HepG2 (cell line): ENCODE data around the gene ACSL3.

Experiments used
- GTF2F1 ChIP-seq: fragments of 150-350 bp; IDR thresholded peaks from 2 replicates; pipeline ENCODE4 v1.6.1; 2014; ENCODE audit warnings: low read length
- SP5 ChIP-seq: IDR thresholded peaks from 2 replicates; pipeline ENCODE4 v1.6.1; 2016; ENCODE audit warnings: low read depth, borderline replicate concordance
- UBTF ChIP-seq: sonication (generic); formaldehyde crosslinking; IDR thresholded peaks from 2 replicates; pipeline ENCODE4 v1.4.0; 2020; ENCODE audit warnings: mild to moderate bottlenecking, missing genetic modification reagents
- TF ChIP-seq, protein P1 (sequence below): sonication (generic); formaldehyde crosslinking; IDR thresholded peaks from 2 replicates; pipeline ENCODE4 v1.5.1; 2020; ENCODE audit warnings: missing genetic modification reagents, mild to moderate bottlenecking, borderline replicate concordance

GRCh38 chr2:222862106-222862908 lies 1.5 kb downstream of the ACSL3 start:
- TF ChIP-seq, protein P1, sequence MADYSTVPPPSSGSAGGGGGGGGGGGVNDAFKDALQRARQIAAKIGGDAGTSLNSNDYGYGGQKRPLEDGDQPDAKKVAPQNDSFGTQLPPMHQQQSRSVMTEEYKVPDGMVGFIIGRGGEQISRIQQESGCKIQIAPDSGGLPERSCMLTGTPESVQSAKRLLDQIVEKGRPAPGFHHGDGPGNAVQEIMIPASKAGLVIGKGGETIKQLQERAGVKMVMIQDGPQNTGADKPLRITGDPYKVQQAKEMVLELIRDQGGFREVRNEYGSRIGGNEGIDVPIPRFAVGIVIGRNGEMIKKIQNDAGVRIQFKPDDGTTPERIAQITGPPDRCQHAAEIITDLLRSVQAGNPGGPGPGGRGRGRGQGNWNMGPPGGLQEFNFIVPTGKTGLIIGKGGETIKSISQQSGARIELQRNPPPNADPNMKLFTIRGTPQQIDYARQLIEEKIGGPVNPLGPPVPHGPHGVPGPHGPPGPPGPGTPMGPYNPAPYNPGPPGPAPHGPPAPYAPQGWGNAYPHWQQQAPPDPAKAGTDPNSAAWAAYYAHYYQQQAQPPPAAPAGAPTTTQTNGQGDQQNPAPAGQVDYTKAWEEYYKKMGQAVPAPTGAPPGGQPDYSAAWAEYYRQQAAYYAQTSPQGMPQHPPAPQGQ (CRISPR knock-in tag): no peak
- TF ChIP-seq SP5 (CRISPR knock-in tag): peak; percentile 3; the same call in 1 of the 2 replicates
- no peak for TF ChIP-seq UBTF
- no peak for TF ChIP-seq GTF2F1
